ENCODE data around the gene COMMD1.

- TF ChIP-seq, protein P1, sequence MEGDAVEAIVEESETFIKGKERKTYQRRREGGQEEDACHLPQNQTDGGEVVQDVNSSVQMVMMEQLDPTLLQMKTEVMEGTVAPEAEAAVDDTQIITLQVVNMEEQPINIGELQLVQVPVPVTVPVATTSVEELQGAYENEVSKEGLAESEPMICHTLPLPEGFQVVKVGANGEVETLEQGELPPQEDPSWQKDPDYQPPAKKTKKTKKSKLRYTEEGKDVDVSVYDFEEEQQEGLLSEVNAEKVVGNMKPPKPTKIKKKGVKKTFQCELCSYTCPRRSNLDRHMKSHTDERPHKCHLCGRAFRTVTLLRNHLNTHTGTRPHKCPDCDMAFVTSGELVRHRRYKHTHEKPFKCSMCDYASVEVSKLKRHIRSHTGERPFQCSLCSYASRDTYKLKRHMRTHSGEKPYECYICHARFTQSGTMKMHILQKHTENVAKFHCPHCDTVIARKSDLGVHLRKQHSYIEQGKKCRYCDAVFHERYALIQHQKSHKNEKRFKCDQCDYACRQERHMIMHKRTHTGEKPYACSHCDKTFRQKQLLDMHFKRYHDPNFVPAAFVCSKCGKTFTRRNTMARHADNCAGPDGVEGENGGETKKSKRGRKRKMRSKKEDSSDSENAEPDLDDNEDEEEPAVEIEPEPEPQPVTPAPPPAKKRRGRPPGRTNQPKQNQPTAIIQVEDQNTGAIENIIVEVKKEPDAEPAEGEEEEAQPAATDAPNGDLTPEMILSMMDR (conservative IDR thresholded peaks at IDR 0.05; ENCODE audit: low read depth in 2 of 2): no peak
- no peak for TF ChIP-seq POLR2AphosphoS5 (IDR thresholded peaks at IDR 0.05; ENCODE audit: low read depth)
- TF ChIP-seq, protein P2, sequence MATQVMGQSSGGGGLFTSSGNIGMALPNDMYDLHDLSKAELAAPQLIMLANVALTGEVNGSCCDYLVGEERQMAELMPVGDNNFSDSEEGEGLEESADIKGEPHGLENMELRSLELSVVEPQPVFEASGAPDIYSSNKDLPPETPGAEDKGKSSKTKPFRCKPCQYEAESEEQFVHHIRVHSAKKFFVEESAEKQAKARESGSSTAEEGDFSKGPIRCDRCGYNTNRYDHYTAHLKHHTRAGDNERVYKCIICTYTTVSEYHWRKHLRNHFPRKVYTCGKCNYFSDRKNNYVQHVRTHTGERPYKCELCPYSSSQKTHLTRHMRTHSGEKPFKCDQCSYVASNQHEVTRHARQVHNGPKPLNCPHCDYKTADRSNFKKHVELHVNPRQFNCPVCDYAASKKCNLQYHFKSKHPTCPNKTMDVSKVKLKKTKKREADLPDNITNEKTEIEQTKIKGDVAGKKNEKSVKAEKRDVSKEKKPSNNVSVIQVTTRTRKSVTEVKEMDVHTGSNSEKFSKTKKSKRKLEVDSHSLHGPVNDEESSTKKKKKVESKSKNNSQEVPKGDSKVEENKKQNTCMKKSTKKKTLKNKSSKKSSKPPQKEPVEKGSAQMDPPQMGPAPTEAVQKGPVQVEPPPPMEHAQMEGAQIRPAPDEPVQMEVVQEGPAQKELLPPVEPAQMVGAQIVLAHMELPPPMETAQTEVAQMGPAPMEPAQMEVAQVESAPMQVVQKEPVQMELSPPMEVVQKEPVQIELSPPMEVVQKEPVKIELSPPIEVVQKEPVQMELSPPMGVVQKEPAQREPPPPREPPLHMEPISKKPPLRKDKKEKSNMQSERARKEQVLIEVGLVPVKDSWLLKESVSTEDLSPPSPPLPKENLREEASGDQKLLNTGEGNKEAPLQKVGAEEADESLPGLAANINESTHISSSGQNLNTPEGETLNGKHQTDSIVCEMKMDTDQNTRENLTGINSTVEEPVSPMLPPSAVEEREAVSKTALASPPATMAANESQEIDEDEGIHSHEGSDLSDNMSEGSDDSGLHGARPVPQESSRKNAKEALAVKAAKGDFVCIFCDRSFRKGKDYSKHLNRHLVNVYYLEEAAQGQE (IDR thresholded peaks at IDR 0.05; ENCODE audit: unreplicated experiment): no peak
- no peak for TF ChIP-seq JUNB (IDR thresholded peaks at IDR 0.05; ENCODE audit: unreplicated experiment)
- no peak for TF ChIP-seq CREB1 (CRISPR knock-in tag; IDR thresholded peaks at IDR 0.05; ENCODE audit: low read depth)
- TF ChIP-seq EZH2phosphoT487 (IDR thresholded peaks at IDR 0.05; ENCODE audit: unreplicated experiment): no peak
- TF ChIP-seq STAT1 (IDR thresholded peaks at IDR 0.05; ENCODE audit: unreplicated experiment): no peak
Observed at GRCh38 chr2:61877571-61878245, 27.8 kb upstream of the COMMD1 start.

Data from GM23338 (cell line).